ENCODE results near the gene SSBP1. TPM values are rescaled to one million over a fixed set of nuclear protein-coding genes. Genes with fewer than 3 reads are reported as not detected.

SSBP1 gene
- total RNA-seq, 4 donors from 2014 or later = 125 to 138 (median 131) TPM

DNA sequence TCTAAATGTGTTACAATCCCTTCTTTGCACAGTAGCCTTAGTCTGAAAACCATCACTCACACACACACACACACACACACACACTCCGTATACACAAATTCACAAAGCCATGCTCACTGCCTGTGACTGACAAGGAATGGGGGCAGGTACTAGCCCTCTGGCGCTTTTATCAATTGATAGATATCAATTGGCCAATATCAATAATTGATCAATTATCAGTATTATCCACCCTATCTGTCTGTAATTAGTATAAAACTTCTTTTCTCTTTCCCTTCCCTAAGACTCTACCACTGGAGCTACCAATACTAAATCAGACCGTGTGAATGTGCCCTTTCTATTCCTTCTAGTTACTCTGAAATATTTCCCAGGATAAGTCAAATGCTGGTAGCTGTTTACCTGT, 38.3 kb upstream of the SSBP1 start:
- H3K36me3 ChIP-seq = no peaks in the 10 kb centered on the region
- no peak overlapping the region for H3K4me3 ChIP-seq
- ATAC-seq = no peak
- H3K9me3 ChIP-seq = no peaks in the 10 kb centered on the region
- no peak overlapping the region for H3K27ac ChIP-seq
- no peaks in the 10 kb centered on the region for H3K27me3 ChIP-seq
- WGBS, 2 donors (ENCODE audit: low coverage in 1 of 2) = 58 to 65% methylated on average over 3 of the region's 3 CpGs
- H3K4me1 ChIP-seq = peaks cover 5 to 67% (median 9%) of the 10 kb centered on the region in 3 donors
- TF ChIP-seq POLR2A (IDR thresholded peaks at IDR 0.05) (no peak), POLR2AphosphoS5 (IDR thresholded peaks at IDR 0.05) (no peak), EP300 (IDR thresholded peaks at IDR 0.05) (no peak)
- TF ChIP-seq, protein P1, sequence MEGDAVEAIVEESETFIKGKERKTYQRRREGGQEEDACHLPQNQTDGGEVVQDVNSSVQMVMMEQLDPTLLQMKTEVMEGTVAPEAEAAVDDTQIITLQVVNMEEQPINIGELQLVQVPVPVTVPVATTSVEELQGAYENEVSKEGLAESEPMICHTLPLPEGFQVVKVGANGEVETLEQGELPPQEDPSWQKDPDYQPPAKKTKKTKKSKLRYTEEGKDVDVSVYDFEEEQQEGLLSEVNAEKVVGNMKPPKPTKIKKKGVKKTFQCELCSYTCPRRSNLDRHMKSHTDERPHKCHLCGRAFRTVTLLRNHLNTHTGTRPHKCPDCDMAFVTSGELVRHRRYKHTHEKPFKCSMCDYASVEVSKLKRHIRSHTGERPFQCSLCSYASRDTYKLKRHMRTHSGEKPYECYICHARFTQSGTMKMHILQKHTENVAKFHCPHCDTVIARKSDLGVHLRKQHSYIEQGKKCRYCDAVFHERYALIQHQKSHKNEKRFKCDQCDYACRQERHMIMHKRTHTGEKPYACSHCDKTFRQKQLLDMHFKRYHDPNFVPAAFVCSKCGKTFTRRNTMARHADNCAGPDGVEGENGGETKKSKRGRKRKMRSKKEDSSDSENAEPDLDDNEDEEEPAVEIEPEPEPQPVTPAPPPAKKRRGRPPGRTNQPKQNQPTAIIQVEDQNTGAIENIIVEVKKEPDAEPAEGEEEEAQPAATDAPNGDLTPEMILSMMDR (IDR thresholded peaks at IDR 0.05) = no peak

DNA sequence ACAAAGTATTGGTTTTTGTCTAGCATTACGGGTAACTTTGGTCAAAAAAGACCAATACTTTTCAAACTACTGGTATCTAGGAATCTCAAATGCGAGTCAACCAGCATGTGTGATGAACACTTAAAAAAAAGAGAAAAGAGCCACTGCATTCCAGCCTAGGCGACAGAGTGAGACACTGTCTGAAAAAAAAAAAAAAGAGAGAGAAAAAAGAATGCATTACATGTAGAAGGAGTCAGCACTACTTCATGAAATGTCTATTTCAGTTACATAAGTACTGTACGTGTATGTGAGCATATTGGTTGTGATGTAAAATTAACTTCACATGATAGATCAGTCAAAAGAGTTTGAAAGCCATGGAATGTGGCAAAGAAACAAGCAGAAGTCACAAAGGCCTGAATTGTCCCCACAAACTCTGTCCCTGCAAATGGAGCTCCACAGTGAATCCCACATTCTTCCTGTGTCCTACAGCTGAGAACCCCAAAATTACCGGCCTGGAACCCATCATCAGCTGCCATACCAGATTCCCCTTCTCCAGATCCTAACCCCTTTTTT, 37.8 kb upstream of the SSBP1 start:
- TF ChIP-seq POLR2A (IDR thresholded peaks at IDR 0.05) (no peak), EP300 (IDR thresholded peaks at IDR 0.05) (no peak), POLR2AphosphoS5 (IDR thresholded peaks at IDR 0.05) (no peak)
- TF ChIP-seq, protein P1 (IDR thresholded peaks at IDR 0.05) = no peak
- peak overlapping the region in 1 of 2 donors; percentile 90 for H3K4me3 ChIP-seq
- peaks cover 5 to 66% (median 9%) of the 10 kb centered on the region in 3 donors for H3K4me1 ChIP-seq
- H3K27me3 ChIP-seq = no peaks in the 10 kb centered on the region
- 45 to 51% methylated on average over 3 to 5 of the region's 5 CpGs for WGBS, 2 donors (ENCODE audit: low coverage in 1 of 2)
- ATAC-seq = no peak
- no peaks in the 10 kb centered on the region for H3K9me3 ChIP-seq
- H3K27ac ChIP-seq = peak overlapping the region in 3 of 4 donors; percentile 90 to 94 (median 91)
- no peaks in the 10 kb centered on the region for H3K36me3 ChIP-seq

DNA sequence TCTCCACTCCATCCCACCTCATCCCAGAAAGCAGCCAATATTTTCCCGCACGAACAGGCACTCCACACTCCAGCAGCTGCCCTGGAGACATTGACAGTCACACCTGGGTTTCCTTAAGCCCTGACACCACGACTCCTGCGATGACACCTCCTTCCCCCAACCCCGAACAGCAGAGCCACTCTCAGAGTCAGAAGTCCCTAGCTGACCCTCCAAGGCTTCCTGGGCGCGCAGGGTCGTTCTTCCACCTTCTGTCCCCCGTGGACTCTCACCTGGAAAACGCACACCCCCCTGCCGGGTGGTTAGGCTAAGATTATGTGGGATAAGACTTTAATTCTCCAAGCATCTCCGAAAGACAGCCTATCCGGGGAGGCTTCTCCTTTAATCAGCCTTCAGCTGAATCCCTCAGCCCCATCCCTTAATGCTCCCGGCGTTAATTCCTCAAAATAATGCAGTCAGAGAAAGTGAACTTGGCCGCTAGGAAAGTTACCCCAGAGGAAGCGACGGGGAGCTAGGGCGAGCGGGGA, 37.2 kb upstream of the SSBP1 start:
- Histone ChIP-seq H3K4me3 (peak overlapping the region; percentile 65 to 90), H3K4me1 (peaks cover 5 to 61% (median 9%) of the 10 kb centered on the region in 3 donors), H3K27ac (peak overlapping the region; percentile 21 to 94 (median 90)), H3K27me3 (no peaks in the 10 kb centered on the region), H3K36me3 (no peaks in the 10 kb centered on the region), H3K9me3 (no peaks in the 10 kb centered on the region)
- no peak for ATAC-seq
- no peak for TF ChIP-seq POLR2A (IDR thresholded peaks at IDR 0.05)
- 28 to 35% methylated on average over 2 to 8 of the region's 20 CpGs for WGBS, 2 donors (ENCODE audit: low coverage in 1 of 2)

DNA sequence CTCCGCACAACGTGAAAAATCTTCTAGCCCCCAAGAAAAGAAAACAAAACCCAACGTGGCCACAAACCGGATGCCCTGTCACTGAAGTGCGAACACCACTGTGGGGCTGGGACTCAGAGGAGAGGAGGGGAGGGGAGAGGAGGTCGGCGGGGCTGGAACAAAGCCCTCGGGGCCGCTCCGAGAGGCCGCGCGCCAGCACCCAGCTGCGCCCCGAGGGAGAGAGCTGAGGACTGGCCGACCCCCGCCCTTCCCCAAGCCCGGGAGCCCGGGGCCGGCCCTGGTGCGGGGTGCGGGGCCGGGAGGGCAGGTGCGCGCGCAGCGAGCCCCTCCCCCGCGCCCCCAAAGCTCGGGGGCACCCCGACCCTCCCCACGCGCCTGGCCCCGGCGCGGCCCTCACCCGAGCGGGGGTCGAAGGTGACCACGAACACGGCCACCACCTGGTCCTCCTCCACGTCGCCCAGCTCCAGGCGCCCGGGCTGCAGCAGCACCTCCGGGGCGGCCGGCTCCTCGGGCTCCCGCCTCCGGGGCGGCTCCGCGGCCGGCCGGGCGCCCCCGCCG, 36.6 kb upstream of the SSBP1 start:
- Histone ChIP-seq H3K4me3 (peak overlapping the region; percentile 65 to 90), H3K27me3 (no peaks in the 10 kb centered on the region), H3K9me3 (no peaks in the 10 kb centered on the region), H3K36me3 (no peaks in the 10 kb centered on the region), H3K27ac (peak overlapping the region; percentile 21 to 94 (median 90)), H3K4me1 (peaks cover 5 to 54% (median 9%) of the 10 kb centered on the region in 3 donors)
- ATAC-seq = peak; percentile 60
- WGBS, 2 donors (ENCODE audit: low coverage in 1 of 2) = 0% methylated on average over 1 to 5 of the region's 59 CpGs
- TF ChIP-seq, protein P1 (IDR thresholded peaks at IDR 0.05) = no peak
- TF ChIP-seq POLR2AphosphoS5 (IDR thresholded peaks at IDR 0.05) (no peak), EP300 (IDR thresholded peaks at IDR 0.05) (no peak), POLR2A (IDR thresholded peaks at IDR 0.05) (no peak)

DNA sequence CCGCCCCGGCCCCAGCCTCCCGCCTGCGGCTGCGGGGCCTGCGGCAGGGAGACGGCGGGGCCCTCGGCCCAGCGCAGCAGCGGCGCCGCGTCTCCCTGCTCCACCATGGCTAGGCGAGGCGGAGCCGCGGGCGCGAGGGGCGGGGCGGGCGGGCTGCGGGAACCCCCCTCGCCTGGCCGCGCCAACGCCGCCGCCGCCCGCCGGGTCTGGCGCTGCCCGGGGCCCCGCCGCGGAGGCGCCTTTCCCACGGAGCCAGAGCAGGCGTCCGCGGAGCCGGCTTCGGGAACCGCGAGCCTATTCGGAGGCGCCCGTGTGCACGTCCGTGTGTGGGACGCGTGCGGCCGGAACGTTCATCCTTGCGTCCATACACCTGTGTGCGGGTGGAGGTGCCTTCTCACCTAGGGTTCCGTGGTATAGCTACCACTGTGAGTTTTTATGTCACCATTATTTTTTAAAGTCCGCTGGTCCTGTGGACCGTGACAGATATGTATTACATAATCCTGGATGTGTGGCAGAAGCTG, 36.1 kb upstream of the SSBP1 start, which contains the start of gene DENND11:
TSS of gene DENND11 (minus strand) at position 120 of the 521 bp plus-strand sequence. CDS start at position 107, 13 bp downstream.
- Histone ChIP-seq H3K4me3 (peak within 1 kb of the TSS; percentile 90 to 95), H3K9me3 (no peaks in the 10 kb centered on the region), H3K27ac (peak within 1 kb of the TSS; percentile 62 to 94 (median 90)), H3K36me3 (no peaks in the 10 kb centered on the region), H3K27me3 (no peaks in the 10 kb centered on the region), H3K4me1 (peaks cover 5 to 49% (median 9%) of the 10 kb centered on the region in 3 donors)
- 0% methylated on average over 3 to 4 of the region's 62 CpGs for WGBS, 2 donors (ENCODE audit: low coverage in 1 of 2)
- TF ChIP-seq POLR2A (IDR thresholded peaks at IDR 0.05) (no peak), EP300 (IDR thresholded peaks at IDR 0.05) (no peak), POLR2AphosphoS5 (IDR thresholded peaks at IDR 0.05) (no peak)
- TF ChIP-seq, protein P1 (IDR thresholded peaks at IDR 0.05) = no peak
- ATAC-seq = peak; percentile 92
